Activated CD4-positive, alpha-beta T cell treated with anti-CD3 and anti-CD28 coated beads for 36 hours (primary cell): ENCODE data around the gene MTOR. TPM values are rescaled to one million over a fixed set of nuclear protein-coding genes. Genes with fewer than 3 reads are reported as not detected.
"Not testable (repeated sequence)": the region's sequence is repeated elsewhere in the genome, so short reads cannot be mapped to it uniquely, and the experiment has no call there.

Experiments used
- ATAC-seq: fragments of 200-7000 bp; cut with Tn5 transposase; one replicate; pipeline ENCODE4 v1.10.0; 2021; ENCODE audit warnings: mild to moderate bottlenecking, moderate library complexity
- CTCF ChIA-PET: fragments of 350-600 bp; sonication (Branson Sonifier 250); formaldehyde crosslinking; loops from one replicate; lab custom pipeline; 2021; ENCODE audit warnings: antibody characterized with exemption; lab: Charles Lee
- POLR2A ChIA-PET: fragments of 350-600 bp; sonication (Branson Sonifier 250); formaldehyde crosslinking; loops from one replicate; lab custom pipeline; 2021; ENCODE audit warnings: antibody characterized with exemption, inconsistent platforms; lab: Charles Lee
- DNase-seq: peaks from one replicate; pipeline ENCODE4 v3.0.0-alpha.2; 2020
- H3K27ac Mint-ChIP-seq: one replicate; pipeline ENCODE4 v1.8.0; 2021; ENCODE audit warnings: mixed read lengths
- H3K27me3 Mint-ChIP-seq: one replicate; pipeline ENCODE4 v1.8.0; 2021; ENCODE audit warnings: mixed read lengths
- H3K36me3 Mint-ChIP-seq: one replicate; pipeline ENCODE4 v1.8.0; 2021; ENCODE audit warnings: low read depth, mixed read lengths
- H3K4me1 Mint-ChIP-seq: one replicate; pipeline ENCODE4 v1.8.0; 2021; ENCODE audit warnings: mixed read lengths
- H3K4me3 Mint-ChIP-seq: one replicate; pipeline ENCODE4 v1.8.0; 2021; ENCODE audit warnings: mild to moderate bottlenecking, moderate library complexity, mixed read lengths
- H3K9me3 Mint-ChIP-seq: one replicate; pipeline ENCODE4 v1.8.0; 2021; ENCODE audit warnings: low read depth, mixed read lengths
- intact Hi-C, 2 experiments: fragments of 100-400 bp; cut with DNase I in 1 of 2; cut with micrococcal nuclease in 1 of 2; formaldehyde crosslinking; loops; one replicate each; pipeline versions ENCODE4 v1.14.2 to v1.15.1; 2022 to 2024; cut with DNase I, micrococcal nuclease
- total RNA-seq, 2 experiments: library from RNA; stranded (reverse); gene quantifications; one replicate each; pipeline ENCODE4 v1.2.3, GENCODE V29; 2021

The MTOR gene
- total RNA-seq, 2 experiments from 2014 or later = 32.3 to 36.3 TPM

DNA sequence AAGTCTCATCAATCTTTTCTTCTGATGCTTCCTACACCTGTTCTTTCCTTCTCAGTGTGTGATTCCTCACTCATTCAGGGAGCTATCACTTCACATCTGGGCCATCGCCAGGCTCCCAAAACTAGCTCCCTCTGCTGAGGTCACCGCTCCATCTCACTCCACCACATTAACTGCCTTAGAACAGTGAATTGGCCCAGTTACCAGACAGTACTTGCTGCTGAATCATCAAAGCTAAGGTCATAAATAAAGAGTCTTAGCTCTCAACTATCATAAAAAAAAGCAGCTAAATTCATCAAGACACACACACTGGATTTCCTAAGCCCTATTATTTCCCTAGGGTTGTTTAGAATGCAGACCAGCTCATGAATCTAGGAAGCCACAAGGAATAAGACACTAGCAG, 183.7 kb downstream of the MTOR start:
- H3K9me3 Mint-ChIP-seq = no peaks in the 10 kb centered on the region
- ChIA-PET POLR2A (interaction anchor here (0.5 kb wide), 1 partner anchor 129 kb away, joined by 4 read pairs; no protein-coding TSS in a partner anchor), CTCF (interaction anchor here (1.0 to 2.6 kb wide), 2 partner anchors 9 to 41 kb away, joined by 6 to 8 read pairs; no protein-coding TSS in a partner anchor)
- H3K4me3 Mint-ChIP-seq = no peak overlapping the region
- no peaks in the 10 kb centered on the region for H3K27me3 Mint-ChIP-seq
- H3K36me3 Mint-ChIP-seq = peaks cover 38% of the 10 kb centered on the region
- intact Hi-C loops = no loop called here
- peak overlapping the region; percentile 2 for H3K27ac Mint-ChIP-seq
- peaks cover 3% of the 10 kb centered on the region for H3K4me1 Mint-ChIP-seq
- ATAC-seq = no peak
- DNase-seq = no peak

DNA sequence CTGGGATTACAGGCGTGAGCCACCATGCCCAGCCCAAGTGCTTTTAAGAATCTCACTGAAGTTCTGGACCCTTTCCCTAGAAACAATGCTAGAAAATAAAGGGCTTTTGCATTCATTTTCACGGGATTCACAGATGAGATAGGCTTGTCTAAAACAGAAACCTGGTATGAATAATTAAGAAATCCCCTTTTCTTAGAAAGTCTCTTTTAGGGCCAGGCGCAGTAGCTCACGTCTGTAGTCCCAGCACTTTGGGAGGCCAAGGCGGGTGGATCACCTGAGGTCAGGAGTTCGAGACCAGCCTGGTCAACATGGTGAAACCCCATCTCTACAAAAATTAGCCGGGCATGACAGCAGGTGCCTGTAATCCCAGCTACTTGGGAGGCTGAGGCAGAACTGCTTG, 189.0 kb downstream of the MTOR start:
- peak; percentile 70 for ATAC-seq
- H3K36me3 Mint-ChIP-seq = peaks cover 61% of the 10 kb centered on the region
- POLR2A ChIA-PET, H3K4me3 Mint-ChIP-seq, H3K27me3 Mint-ChIP-seq, H3K9me3 Mint-ChIP-seq, DNase-seq, H3K4me1 Mint-ChIP-seq, H3K27ac Mint-ChIP-seq: not testable (repeated sequence)
- CTCF ChIA-PET = interaction anchor here (1.2 to 1.3 kb wide), 2 partner anchors 35 to 36 kb away, joined by 3 to 8 read pairs; no protein-coding TSS in a partner anchor
- intact Hi-C loops = loop anchor here in 1 of 2 experiments (1.0 kb wide), 1 partner anchor 13 kb away; the partner anchor contains the start of gene SRM

DNA sequence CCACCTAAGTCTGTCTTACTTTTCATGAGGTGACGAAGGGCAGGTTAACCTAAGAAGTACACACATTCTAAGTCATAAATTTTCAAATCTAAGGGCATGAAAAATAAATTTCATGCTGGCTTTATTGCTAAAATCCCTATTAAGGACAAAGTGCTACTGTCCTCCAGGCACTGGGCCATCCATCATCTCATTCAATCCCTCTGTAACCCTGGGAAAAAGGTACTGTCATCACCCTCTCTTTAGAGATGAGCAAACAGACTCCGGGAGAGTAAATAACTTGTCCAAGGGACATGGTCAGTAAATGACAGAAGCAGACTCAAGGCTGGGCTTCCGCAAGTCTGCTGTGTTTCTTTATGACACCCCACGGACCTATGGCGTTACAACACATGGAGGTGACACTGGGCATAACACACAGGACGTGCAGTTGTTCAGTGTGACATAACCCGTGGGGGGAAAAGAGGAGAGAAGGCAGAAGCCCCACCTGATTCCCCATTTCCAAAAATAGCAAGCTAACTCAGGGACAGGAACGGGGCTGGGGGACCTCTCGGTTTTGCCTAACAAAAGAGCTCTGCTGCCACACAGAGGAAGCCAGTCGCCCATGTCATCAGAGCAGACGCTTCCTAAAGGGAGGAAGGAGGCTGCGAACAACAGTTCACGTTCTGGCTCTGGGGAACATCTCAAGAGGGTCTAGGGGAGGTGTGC, 190.0 kb downstream of the MTOR start:
- H3K27ac Mint-ChIP-seq = no peak overlapping the region
- peaks cover 9% of the 10 kb centered on the region for H3K4me1 Mint-ChIP-seq
- peaks cover 63% of the 10 kb centered on the region for H3K36me3 Mint-ChIP-seq
- ATAC-seq (no peak), DNase-seq (no peak)
- H3K9me3 Mint-ChIP-seq = no peaks in the 10 kb centered on the region
- no peak overlapping the region for H3K4me3 Mint-ChIP-seq
- CTCF ChIA-PET = interaction anchor here (1.1 to 1.5 kb wide), 4 partner anchors 13 to 35 kb away, joined by 3 to 8 read pairs (median 4); partner anchors contain the start of gene SRM
- intact Hi-C loops = no loop called here
- POLR2A ChIA-PET = interaction anchor here (1.2 kb wide), 1 partner anchor 13 kb away, joined by 3 read pairs; the partner anchor contains the start of gene SRM
- H3K27me3 Mint-ChIP-seq = no peaks in the 10 kb centered on the region

DNA sequence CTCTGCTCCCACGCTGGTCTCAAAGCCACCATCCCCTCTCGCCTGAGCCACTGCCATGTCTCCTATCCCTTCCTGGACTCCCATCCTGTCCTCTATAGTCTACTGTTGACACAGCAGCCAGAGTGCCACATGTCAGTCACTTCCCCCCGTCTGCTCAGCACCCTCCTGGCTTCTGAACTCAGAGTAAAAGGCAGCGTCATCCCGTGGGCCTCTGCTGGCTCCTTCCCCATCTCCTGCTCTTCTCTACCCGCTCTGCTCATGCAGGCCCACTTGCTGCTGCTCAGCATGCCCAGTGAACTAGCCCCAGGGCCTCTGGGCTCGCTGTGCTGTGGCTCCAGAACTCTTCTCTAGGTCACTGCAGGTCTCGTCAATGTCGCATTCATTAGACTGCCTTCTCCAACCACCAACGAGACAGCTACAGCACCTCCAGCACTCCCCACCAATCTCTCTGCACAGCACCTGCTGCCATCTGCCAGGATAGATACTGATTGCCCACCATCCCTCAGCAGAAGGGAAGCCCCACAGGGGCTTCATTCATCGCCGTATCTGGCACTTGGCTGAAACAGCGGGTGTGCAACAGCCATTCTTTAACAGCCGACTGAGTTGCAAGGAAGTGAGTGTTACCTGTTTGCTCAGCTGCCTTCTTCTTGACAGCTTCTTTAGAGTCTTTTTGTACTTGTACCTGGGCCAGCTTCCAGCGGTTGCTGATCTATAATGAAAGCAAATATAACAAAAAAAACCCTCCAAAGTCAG, 190.7 kb downstream of the MTOR start:
- ChIA-PET CTCF (interaction anchor here (1.1 to 2.8 kb wide), 3 partner anchors 12 to 34 kb away, joined by 3 to 14 read pairs (median 6); partner anchors contain the start of gene SRM), POLR2A (interaction anchor here (1.2 kb wide), 1 partner anchor 12 kb away, joined by 3 read pairs; the partner anchor contains the start of gene SRM)
- H3K27me3 Mint-ChIP-seq = no peaks in the 10 kb centered on the region
- peaks cover 9% of the 10 kb centered on the region for H3K4me1 Mint-ChIP-seq
- H3K36me3 Mint-ChIP-seq = peaks cover 62% of the 10 kb centered on the region
- H3K9me3 Mint-ChIP-seq = no peaks in the 10 kb centered on the region
- peak overlapping the region; percentile 1 for H3K27ac Mint-ChIP-seq
- ATAC-seq = no peak
- no peak for DNase-seq
- intact Hi-C loops = no loop called here
- H3K4me3 Mint-ChIP-seq = no peak overlapping the region

DNA sequence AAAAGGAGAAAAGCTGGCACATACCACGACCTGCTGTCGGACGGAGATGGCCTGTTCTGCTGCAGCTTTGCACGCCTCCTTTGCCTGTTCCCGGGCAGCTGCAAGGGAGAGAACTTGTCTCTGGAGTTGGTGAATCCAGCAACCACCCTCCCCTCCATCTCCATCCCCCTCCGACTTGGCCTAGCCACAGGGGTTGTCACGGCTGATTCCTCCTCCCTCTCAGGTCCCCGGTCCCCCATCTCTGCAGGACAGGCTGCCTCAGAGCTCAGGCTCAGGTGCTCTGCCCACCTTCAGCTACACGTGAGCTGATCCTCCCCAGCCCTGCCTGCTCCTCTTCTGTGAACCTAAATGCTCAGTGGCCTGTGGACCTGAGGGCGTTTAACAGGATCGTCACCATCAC, 191.5 kb downstream of the MTOR start:
- POLR2A ChIA-PET = interaction anchor here (1.2 kb wide), 1 partner anchor 11 kb away, joined by 3 read pairs; the partner anchor contains the start of gene SRM
- CTCF ChIA-PET = interaction anchor here (0.8 to 2.8 kb wide), 5 partner anchors 9 to 138 kb away, joined by 3 to 14 read pairs (median 6); no protein-coding TSS in a partner anchor
- H3K36me3 Mint-ChIP-seq = peaks cover 63% of the 10 kb centered on the region
- ATAC-seq = no peak
- H3K27me3 Mint-ChIP-seq = no peaks in the 10 kb centered on the region
- DNase-seq = no peak
- no peak overlapping the region for H3K4me3 Mint-ChIP-seq
- H3K4me1 Mint-ChIP-seq = peaks cover 9% of the 10 kb centered on the region
- intact Hi-C loops = no loop called here
- no peaks in the 10 kb centered on the region for H3K9me3 Mint-ChIP-seq
- peak overlapping the region; percentile 1 for H3K27ac Mint-ChIP-seq

DNA sequence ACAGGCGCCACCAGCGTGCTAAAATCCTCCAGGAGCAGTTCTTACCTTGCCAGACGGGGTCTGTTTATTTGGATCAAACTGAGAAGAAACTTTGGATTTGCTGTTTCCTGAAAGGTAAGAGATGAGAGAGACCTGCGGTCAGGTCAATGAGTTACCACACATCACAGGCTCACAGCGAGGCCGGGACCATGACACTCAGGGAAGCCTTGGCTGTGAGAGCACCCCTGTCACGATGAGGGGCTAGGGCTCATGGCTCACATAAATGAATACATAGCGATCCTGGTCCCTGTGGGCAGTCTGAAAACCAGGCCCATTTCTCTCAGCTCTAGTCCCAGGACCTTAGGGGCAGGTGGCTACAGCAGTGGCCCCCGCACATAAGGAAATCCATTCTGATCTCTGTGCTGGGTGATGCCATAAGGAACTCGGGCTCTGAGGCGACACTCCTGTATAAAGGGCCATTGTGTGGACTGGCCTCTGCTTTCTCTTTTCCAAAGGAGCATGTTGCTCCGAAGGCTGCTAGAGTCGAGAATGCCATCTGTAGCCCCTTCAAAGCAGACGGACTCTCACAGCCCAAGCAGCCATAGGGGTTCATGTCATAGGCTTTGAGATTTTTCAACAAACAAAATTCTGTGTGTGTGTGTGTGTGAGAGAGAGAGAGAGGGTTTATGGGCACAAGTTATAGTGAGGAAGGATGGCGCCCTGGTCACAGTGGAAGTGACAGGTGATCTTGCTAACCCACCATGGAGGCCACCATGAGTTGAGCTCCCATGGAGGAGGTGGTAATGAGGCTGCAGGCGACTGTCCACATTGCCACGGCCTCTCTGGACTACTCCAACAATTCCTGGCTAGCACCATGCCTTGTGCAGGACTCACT, 193.5 kb downstream of the MTOR start:
- ATAC-seq (no peak), DNase-seq (no peak)
- Mint-ChIP-seq H3K27me3 (no peaks in the 10 kb centered on the region), H3K9me3 (no peaks in the 10 kb centered on the region), H3K36me3 (peaks cover 69% of the 10 kb centered on the region), H3K4me1 (peaks cover 7% of the 10 kb centered on the region), H3K4me3 (no peak overlapping the region), H3K27ac (peak overlapping the region; percentile 38)
- intact Hi-C loops = no loop called here
- ChIA-PET CTCF (interaction anchor here (0.6 to 2.8 kb wide), 5 partner anchors 11 to 596 kb away, joined by 3 to 14 read pairs (median 8); no protein-coding TSS in a partner anchor), POLR2A (no interaction called here)

DNA sequence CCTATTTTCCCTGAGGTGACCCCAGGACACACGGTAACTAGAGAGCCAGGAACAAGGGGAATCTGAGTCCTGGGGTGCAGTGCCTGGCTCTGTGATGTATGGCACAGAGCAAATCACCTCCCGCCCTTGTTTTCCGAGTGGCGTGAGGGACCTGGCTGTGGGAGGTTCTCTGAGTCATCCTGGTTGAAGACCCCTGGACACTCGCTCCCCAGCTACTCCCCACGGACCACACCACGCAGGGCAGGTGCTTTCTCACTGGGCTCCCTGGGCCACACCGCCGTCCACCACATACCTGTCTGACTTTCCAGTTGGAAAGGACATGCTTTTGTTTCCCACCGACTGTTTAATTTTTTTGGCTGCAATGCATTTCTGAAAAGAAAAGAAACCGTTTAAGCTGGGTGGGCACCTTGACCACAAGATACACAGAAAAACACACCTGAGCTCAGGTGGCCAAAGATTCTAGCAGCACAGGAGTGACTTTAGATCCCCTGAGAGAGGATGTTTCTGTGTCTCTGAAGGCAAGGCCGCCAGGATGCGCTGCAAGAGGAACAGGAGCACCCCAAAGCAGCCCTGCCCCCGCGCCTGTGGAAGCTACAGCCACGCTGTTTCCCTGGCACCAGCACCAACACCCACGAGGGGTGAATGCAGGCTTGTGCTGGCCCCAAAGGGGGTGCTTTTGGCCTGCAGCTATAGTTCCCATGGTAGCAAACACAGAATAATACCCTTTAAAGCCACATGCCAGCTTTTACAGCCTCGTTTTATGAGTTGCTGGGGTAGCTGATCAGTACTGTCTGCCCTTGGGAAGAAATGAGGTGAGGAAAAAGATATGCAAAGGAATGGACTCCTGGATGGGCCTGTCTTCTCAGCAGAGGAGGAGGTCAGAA, 194.4 kb downstream of the MTOR start:
- Mint-ChIP-seq H3K4me3 (no peak overlapping the region), H3K4me1 (peaks cover 11% of the 10 kb centered on the region), H3K27me3 (no peaks in the 10 kb centered on the region), H3K9me3 (no peaks in the 10 kb centered on the region), H3K36me3 (peaks cover 71% of the 10 kb centered on the region), H3K27ac (peak overlapping the region; percentile 26)
- intact Hi-C loops = no loop called here
- DNase-seq (no peak), ATAC-seq (no peak)
- ChIA-PET POLR2A (no interaction called here), CTCF (interaction anchor here (0.6 to 2.8 kb wide), 3 partner anchors 31 to 597 kb away, joined by 3 to 11 read pairs (median 4); no protein-coding TSS in a partner anchor)

DNA sequence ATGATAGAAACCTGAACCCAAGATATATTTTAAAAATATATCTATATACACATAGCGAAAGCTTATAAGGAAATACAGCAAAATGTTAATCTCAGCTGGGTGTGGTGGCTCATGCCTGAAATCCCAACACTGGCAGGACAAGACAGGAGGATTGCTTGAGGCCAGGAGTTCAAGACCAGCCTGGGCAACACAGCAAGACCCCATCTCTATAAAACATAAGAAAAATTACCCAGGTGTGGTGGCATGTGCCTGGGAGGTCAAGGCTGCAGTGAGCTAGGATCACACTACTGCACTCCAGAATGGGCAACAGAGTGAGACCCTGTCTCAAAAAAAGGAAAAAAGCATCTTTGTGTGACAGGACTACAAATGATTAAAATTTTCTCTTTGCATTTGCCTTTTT, 196.6 kb downstream of the MTOR start:
- Mint-ChIP-seq H3K9me3 (no peaks in the 10 kb centered on the region), H3K4me1 (peaks cover 28% of the 10 kb centered on the region), H3K27me3 (no peaks in the 10 kb centered on the region), H3K36me3 (peaks cover 58% of the 10 kb centered on the region), H3K4me3 (no peak overlapping the region), H3K27ac (no peak overlapping the region)
- DNase-seq = no peak
- ChIA-PET CTCF (interaction anchor here (2.8 kb wide), 1 partner anchor 29 kb away, joined by 11 read pairs; no protein-coding TSS in a partner anchor), POLR2A (no interaction called here)
- no peak for ATAC-seq
- intact Hi-C loops = no loop called here

DNA sequence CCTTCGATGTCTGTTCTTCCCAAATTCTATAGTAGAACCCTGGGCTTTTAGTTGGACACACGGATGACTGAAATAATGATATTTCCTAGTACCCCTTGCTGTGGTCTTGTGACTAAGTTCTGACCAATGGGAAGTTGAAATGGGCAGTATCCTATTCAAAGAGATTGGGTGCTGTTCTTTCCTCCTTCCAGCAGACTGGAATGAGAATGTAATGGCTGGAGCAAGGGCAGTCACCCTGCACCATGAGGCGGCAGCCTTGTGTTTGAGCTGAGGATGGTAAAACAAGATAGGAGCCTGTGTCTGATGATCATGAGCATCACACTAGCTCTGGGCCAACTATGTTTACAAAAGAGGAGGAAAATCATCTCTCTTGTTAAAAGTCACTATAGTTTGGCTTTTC, 197.4 kb downstream of the MTOR start:
- no peak for DNase-seq
- peaks cover 53% of the 10 kb centered on the region for H3K36me3 Mint-ChIP-seq
- ChIA-PET CTCF (no interaction called here), POLR2A (no interaction called here)
- ATAC-seq = no peak
- peaks cover 30% of the 10 kb centered on the region for H3K4me1 Mint-ChIP-seq
- intact Hi-C loops = loop anchor here in 1 of 2 experiments (5.0 kb wide), 2 partner anchors 672 to 842 kb away; partner anchors contain the start of gene AGTRAP
- H3K4me3 Mint-ChIP-seq = no peak overlapping the region
- H3K27ac Mint-ChIP-seq = no peak overlapping the region
- H3K27me3 Mint-ChIP-seq = no peaks in the 10 kb centered on the region
- H3K9me3 Mint-ChIP-seq = no peaks in the 10 kb centered on the region
